ENCODE results near the gene CKAP5.

DNA sequence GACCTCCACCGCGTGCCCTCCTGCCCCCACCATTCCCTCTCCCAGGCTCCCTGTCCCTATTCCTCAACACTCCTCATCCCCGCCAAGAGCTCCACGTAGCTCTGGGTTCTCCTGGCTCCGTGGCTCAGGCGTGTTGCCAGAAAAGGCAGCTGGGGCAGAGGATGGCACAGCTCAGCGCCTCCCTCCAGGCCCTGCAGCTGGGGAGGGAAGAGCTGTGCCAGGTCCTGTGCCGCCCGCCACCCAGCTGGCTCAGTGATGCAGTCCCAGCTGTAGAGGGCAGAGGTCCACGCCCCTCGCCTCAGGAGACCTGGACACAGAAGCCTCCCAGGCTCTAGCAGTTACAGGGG lies 149.9 kb downstream of the CKAP5 start:
- TF ChIP-seq CTCF (IDR thresholded peaks at IDR 0.05 in 8 of 11, conservative IDR thresholded peaks at IDR 0.05 in 3 of 11) (no peak), POLR2AphosphoS5 (IDR thresholded peaks at IDR 0.05) (peak in 2 of 3 donors; percentile 12 to 44), POLR2A (IDR thresholded peaks at IDR 0.05) (no peak)
